SU-DHL-6 (cell line): ENCODE data around the gene CHORDC1.
"Not testable (repeated sequence)": the region's sequence is repeated elsewhere in the genome, so short reads cannot be mapped to it uniquely, and the experiment has no call there.

ENCODE experiments used
- EZH2phosphoT487 ChIP-seq: fragments of 200-600 bp; sonication (generic), shearing (Covaris generic); conservative IDR thresholded peaks from 2 replicates; pipeline ENCODE4 v1.6.1; 2018; ENCODE audit warnings: mild to moderate bottlenecking, antibody characterized with exemption, low read length, moderate library complexity, mixed read lengths
- TF ChIP-seq, protein P1 (sequence below): fragments of 200-600 bp; sonication (generic); IDR thresholded peaks from one replicate; pipeline ENCODE4 v1.5.1; 2017; ENCODE audit warnings: antibody characterized with exemption, mild to moderate bottlenecking, low read length, moderate library complexity; ENCODE audit not compliant: insufficient read depth, poor library complexity, severe bottlenecking

GRCh38 chr11:90166982-90167573, 55.8 kb downstream of the CHORDC1 start:
- TF ChIP-seq, protein P1, sequence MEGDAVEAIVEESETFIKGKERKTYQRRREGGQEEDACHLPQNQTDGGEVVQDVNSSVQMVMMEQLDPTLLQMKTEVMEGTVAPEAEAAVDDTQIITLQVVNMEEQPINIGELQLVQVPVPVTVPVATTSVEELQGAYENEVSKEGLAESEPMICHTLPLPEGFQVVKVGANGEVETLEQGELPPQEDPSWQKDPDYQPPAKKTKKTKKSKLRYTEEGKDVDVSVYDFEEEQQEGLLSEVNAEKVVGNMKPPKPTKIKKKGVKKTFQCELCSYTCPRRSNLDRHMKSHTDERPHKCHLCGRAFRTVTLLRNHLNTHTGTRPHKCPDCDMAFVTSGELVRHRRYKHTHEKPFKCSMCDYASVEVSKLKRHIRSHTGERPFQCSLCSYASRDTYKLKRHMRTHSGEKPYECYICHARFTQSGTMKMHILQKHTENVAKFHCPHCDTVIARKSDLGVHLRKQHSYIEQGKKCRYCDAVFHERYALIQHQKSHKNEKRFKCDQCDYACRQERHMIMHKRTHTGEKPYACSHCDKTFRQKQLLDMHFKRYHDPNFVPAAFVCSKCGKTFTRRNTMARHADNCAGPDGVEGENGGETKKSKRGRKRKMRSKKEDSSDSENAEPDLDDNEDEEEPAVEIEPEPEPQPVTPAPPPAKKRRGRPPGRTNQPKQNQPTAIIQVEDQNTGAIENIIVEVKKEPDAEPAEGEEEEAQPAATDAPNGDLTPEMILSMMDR: not testable (repeated sequence)
- not testable (repeated sequence) for TF ChIP-seq EZH2phosphoT487
